ENCODE results near the gene UBL7.
"Not testable (repeated sequence)": the region's sequence is repeated elsewhere in the genome, so short reads cannot be mapped to it uniquely, and the experiment has no call there.

The UBL7 gene

DNA sequence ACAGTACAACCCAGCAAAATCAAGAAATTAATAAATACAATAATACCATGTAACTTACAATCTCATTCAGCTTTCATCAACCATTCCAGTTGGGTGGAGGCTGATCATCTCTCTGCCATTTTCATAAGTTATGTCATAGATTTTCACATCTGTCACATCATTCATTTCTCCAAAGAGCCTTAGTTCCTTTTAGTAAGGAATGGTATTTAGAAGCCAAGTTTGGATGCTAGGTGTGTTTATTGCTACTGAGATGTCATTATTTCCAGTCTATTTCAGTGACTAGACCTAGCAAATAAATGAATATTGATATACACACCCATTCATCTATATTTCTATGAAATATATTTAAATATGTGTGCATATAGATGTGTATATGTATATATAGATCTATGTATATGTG, 2.7 kb upstream of the UBL7 start:
- no peak for DNase-seq

DNA sequence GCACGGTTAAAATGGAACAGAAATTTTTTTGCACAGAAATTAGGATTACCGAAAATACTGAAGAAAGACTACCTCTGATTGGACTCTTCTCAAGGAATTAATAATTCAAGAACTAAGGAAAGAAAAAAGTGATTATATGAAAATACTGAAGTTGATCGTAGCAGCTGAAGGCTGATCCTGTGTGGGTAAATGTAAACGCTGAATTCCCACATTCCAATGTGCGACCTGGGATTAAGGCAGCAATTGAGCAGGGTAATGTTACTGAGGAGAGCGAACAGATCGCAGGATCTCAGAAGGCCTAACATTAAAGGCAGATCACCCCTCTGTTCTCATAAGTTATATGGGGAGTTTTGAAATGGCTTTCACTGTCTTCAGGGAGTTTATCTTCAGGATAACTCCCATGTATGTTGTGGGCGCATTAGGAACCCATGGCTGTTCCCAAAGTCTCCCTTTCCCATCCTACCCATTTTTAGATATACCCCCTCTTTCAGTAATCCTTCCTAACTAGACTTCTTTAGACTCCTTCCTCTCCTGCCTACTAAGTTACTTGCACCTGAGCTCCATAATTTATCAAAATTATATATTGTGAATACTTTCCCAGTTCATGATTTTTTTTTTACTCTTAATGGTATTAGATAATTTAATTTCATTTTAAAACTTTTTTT, 1.0 kb upstream of the UBL7 start:
- no peak for DNase-seq

DNA sequence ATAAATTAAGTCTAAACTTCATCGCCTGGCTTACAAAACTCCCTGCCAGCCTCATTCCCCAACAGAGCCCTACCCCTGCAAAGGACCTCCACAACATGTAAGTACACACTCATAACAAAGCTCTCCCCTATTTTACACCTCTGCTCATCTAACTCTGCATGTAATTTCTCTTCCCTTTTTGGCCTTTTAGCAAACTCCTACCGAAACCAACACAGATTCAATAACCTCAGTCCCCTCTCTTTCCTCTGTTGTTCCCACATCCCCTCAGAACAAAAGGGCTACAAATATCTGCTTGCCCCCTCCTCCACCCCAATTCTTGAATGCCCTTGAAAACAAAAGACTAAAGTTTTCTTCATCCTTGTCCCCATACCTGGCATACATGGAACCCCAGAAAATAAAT, 662 bp downstream of the UBL7 start:
- DNase-seq, result no peak

DNA sequence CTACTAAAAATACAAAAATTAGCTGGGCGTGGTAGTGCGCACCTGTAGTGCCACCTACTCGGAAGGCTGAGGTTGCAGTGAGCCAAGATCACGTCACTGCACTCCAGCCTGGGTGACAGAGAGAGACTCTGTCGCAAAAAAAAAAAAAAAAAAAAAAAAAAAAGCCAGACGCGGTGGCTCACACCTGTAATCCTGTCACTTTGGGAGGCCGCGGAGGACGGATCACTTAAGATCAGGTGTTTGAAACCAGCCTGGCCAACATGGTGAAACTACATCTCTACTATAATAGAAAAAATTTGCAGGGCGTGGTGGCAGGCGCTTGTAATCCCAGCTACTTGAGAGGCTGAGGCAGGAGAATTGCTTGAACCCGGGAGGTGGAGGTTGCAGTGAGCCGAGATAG, 1.2 kb downstream of the UBL7 start:
- DNase-seq, result not testable (repeated sequence)

DNA sequence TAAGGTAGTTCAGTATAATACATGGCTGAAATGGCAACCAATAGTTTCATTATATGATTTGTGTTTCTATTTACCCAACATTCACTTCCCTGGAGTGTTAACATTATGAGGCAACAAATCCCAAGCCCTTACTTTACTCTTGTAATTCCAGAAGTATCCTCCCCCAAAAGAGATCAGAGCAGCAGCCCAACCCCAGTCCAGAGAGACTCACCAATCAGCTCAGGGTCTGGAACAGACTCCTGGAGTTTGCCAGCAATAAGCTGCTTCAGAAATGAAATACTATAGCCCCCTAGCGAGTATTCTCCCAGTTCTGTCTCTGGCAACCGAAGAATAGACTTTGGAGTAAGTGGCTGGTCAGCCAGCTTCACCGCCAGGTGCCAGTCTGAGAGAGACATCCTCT, 2.5 kb downstream of the UBL7 start:
- DNase-seq, result no peak

DNA sequence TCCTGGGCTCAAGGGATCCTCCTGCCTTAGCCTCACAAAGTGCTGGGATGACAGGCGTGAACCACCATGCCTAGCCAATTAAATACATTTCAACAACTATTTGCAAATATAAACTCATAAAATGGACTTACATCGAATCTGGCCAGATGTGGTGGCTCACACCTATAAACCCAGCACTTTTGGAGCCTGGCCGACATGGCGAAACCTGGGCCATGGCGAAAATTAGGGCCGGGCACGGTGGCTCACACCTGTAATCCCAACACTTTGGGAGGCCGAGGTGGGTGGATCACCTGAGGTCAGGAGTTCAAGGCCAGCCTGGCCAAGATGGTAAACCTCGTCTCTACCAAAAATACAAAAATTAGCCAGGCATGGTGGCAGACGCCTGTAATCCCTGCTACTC, 3.9 kb downstream of the UBL7 start:
- not testable (repeated sequence) for DNase-seq

DNA sequence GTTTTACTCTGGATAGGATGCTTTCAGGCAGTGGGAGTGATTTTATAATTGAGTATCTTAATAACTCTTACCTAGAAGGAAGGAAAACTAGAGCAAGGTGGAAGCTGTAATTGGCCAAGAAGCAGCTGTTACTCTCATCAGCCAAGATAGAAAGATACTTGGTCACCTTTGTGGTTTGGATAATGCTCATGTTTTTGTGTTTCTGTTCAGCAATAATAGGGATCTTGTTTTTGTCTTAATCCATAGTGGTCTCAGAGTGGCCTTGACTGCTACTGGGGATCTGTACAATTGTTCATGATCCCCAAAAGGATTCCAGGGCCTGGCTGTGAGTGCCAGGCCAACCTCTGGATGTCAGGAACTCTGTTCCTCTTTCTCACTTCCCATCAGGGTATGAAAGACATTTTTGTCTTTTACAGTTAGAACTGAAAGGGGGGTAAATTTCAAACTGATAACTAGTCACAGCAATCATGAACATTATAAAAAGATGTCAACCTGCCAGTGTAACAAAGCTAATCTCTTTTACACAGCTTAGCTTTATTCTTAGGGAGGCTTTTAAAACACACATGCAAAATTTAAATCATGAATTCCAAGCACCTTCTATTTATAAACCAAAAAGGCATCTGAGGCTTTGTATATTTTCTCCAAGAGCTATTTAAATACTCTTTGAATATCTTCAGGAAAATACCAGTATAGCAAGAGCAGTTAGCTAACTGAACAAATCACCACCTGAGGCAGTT, 6.0 kb downstream of the UBL7 start:
- DNase-seq, result no peak

DNA sequence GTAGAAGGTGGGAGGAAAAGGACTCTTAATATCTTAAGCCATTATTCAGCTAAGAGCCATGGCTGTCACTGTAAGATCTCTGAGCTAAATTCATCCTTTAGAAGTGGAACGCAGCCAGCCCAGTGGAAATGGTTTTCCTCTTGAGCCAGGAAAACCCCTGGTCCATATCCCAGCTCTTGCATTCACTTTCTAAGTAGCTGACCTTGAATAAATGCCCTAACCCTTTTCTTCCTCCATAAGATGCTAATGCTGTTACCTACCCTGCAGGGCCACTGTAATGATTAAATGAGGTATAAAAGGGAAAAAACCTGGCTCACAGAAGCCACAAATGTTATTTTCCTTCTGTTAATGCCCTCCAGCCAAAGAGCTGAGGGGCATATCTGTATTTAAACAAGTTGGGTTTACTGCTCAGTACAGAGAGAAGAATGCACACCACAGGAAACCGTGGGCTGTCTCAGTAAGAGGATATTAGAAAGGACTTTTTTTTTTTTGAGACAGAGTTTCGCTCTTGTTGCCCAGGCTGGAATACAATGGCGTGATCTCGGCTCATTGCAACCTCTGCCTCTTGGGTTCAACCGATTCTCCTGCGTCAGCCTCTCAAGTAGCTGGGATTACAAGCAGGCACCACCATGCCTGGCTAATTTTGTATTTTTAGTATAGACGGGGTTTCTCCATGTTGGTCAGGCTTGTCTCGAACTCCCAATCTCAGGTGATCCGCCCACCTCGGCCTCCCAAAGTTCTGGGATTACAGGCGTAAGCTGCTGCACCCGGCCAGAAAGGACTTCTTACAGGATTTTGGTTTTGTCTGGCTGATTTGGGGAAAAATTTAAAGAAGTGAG, 6.8 kb downstream of the UBL7 start:
- DNase-seq, result no peak

DNA sequence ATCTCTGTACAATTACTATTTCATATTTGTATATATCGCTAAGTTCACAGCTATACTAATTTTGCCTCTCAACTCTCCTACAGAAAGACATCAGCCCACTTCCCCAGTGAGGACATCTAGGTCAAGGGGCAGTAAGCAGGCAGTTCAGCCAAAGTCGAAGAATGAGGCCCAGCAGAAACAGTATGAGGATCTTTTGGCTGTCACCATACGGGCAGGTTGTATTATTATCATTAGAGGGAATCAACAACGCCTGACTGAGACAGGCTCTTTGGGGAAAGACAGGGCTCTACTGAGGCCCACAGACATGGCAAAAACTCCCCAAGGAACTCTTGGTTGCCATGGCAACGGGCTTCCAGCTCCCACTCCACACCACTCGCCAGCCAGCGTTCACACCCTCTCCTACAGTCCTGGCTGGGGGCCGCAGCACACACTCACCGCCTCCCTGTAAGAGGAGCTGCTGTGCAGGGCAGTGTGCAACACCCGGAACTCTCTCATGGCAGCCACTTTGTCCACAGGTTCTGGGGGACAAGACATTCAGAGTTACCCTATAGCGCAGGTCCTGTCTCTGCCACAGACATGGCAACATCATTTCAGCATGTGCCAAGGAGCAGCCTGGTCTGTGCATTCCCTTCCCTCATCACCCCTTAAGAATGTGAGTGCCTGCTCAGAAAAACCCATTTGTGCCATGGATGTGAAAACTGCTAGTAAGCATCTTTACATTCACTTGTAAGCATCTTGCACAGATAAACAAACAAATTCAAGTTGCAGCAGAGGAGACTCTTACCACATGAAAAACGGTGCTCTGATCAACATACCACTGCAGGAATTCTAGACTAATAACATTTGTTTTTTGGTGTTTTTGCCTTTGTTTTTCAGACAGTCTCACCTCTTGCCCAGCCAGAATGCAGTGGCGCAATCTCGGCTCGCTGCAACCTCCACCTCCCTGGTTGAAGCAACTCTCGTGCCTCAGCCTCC, 8.8 kb downstream of the UBL7 start:
- DNase-seq, result no peak

DNA sequence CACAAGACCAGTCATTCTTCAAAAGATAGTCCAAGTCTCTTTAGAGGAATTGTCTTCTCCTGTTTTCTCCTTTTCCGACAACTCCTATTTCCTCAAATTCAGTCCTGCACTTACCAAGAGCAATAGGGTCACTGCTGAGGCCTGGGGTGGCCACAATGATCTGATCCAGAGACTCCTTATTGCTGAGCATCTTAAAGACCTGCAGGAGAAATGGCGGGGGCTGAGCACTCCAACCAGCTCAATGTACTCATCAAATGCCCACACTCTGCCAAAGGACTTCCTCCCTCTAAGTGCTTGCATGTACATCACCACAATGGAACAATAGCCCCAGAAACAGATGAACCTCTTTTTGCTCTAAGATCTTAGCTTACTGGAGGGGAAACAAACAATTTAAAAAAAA, 9.6 kb downstream of the UBL7 start:
- DNase-seq, result no peak

DNA sequence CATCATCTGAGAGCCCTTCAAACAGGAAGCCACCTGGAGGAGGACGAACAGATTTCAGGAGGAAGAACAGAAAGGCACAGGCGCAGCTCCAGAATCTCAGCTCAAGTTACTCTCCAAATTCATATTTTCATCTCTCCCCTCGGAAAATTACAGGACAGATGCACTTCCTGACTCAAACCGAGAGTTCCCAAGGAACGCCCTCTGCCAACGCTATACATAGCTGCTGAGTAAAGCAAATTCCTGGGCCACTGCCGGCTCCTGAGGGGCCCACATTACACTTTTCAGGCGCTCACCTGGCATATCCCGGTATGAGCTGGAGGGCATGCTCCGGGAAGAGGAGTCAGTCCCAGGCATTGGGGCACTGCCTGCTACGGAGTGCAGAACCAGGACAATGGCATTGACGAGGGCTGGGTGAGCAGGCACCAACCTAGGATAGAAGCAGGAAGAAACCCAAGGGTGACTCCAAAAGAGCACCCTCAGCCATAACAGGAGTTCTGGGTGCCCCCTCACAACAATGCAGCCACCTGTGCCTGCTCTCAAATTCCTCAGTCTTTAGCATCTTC, 11.2 kb downstream of the UBL7 start:
- no peak for DNase-seq

DNA sequence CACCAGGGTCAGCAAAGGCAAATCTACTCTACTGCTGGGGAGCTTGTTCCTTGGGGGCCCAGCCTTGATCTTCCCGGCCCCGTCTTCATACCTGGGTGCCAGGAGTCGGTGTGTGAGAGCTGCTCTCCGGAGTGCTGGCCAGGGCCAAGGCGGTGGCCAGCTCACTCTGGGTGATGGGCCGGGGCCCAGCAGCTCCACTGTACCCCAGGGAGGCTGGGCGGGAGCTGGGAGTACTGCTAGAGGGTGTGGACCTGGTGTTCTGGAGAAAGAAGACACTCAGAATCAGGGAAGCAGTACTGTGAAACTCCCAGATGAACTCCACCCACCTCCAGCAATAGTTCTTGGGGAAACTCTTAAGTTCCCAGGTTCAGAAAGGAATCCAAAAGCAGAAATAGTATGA, 11.9 kb downstream of the UBL7 start:
- DNase-seq, result no peak

DNA sequence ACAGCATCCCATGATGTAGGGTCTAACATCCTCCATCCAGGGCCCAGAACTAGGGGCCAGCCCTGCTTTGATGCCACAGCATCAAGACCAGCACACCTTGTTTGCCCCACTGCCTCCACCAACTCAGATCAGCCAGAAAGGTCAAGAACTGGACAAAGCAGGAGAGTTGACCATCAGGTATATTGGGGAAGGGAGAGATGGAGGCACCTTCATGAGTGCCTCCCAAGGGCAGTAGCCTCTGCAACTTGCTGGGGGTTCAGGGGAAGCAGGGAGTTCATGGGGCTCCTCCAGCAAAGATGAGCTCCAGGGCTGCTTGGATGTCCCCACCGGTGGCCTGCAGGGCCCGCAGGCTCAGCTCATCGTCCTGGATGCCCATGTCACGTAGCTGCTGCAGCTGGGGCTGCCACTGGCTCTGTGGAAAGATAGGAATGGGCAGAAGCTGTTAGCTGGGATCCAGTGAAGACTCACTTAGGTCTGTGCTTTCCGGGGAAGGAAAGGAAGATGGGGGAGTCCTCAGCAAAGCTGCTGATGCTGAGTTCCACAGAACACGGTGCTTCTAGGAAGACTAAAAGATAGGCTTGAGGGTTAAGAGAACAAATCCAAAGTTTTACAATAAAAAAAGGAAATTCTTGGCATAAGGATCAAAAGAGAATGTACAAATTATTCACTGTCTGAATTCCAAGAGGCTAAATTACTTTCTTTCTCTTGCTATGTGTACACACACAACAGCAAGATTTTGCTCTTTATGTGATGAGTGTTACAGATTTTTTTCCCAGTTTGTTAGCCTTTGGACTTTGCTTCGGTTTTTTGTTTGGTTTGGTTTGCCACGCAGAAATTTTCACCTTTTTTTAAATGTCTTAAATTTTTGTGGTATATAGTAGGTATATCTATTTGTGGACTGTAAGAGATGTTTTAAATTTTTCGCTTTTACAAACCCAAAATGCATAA, 14.9 kb downstream of the UBL7 start:
- no peak for DNase-seq

DNA sequence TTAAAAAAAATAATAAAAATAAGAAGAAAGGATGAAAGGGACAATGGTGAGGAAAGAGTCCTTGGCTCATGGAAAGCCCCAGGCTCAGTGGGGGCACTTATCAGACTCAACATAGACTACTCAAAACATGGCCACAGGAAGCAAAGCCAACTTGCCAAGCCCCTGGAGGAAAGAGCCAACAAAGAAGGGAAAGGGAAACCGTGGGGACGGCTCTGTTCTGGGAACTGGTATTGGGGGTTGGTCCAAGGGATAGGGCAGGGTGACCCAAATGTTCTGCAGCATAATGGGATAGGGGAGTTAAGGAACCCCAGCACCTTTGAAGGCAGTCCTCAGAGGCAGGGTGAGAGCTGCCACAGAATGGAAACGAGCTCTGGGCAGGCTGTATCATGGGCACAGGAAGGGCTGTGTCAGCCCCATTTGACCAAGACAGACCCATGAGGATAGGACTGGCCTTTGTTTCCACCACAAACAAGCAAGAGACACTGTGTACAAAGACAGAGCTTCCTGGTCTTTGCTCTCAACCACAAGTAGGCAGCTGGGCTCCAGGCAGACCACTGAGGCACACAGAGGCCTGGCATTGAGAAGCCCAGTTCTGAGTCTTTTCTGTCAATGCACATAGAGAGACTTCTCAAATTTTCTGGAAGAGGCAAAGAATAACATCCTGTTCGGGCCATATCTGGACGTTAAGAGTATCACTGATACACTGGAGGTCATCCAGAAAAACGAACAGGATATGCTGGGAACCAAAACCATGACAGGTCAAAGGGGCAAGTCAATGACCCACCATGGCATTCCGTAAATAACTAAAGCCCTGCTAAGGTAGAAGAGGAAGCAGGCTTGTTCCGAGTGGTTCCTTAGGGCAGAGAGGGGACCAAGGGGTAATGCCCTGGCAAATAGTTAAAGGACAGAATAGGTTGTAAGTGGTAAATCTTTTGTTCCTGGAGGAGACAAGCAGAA, 16.6 kb downstream of the UBL7 start:
- no peak for DNase-seq

DNA sequence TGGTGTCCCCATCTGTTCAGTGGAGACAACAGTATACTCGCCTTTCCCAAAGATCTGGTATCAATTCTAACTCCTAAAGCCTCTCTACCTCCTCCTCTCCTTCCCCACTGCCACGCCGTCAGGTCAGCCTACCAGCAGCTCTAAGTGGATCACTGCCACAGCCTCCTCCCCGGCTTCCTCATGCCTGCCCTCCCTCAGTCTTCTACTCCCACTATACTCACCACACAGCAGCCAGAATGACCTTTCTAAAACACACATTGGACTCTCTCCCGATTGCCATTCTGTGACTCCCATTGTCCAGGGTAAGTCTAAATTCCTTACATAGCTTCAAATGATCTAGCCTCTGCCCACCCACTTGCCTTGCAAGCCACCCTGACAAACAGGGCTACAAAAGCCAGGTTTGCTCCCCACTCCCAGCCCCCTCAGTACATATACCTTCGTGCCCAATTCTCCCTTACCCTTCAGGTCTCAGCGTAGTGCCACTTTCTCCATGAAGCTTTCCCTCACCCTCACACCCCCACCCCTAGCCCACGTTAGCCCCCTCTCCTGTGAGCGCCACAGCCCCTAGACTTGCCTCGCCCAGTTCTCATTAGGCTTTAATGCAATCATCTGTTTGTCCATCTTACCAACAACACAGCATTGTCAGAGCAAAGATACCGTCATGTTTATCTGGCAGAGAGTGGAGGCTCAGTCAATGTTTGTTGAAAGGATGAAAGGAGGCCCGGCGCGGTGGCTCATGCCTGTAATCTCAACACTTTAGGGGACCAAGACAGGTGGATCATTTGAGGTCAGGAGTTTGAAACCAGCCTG, 17.7 kb downstream of the UBL7 start:
- no peak for DNase-seq

DNA sequence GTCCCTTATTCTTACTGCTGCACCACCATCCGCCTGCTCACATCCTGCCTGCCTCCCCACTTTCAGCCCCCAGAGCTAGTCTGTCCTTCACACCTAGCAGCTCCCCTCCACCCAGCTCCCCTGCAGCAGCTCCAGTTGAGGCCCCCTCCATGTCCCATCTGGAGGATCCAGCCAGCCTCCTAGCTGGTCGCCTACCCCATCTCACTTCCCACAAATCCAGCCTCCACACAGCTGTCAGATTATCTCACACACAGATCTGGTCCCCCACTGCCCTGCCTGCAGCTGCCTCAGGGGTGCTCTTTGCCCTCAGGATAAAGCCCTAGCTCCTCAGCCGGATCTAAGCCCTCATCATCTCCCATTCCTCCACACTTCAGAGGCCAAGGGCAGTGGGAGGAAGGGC, 18.4 kb downstream of the UBL7 start:
- no peak for DNase-seq

DNA sequence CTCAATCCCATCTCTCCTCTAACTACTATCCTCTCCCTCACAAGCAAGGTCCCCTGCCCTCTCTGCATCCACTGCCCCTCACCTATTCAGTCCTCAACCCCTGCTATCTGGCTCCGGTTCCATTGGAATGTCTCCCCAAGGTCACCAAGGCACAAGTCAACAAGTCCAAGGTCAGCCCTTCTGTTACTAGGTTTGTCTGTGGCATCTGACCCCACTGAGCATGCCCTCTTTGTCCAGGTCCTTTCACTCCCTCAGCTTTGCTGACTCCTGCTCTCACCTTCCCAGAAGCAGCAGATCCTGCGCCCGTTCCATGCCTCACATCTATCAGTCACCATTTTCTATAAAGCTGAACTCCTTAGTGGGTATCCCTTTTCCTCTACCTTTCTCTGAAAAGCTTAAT, 18.9 kb downstream of the UBL7 start:
- DNase-seq, result no peak

DNA sequence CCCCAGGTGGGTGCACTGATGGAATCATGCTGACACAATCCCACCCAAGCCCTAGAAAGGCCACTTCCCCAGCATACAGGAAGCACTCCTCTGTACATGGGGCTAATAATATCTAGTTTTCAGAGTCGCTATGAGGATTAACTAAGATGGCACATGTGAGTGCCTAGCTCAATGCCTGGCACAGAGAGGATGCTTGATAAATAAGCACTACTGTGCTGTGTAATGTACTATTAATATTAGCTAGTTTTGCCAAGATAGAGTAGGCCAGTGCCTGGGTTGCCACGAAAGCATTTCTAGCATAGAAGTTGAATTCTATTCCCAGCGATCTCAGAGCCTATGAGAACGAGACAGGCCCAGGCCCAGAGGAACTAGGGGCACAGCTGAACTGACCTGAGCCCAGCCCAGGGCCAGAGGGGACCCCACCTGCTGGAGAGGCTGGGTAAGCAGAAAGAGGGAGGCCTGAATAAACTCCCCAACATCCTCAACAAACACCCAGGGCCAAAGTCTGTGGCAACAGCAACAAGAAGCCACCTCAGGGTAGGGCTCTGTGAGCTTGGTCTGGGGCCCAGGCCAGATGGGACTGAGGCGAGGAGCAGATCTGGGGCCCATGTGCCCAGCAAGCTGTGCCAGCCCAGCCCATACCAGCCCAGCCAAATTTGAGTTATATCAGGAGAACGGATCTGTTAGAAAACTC, 19.6 kb downstream of the UBL7 start:
- no peak for DNase-seq
